K562 (cell line): ENCODE data around the gene OGN. TPM values are rescaled to one million over a fixed set of nuclear protein-coding genes. Genes with fewer than 3 reads are reported as not detected.
A peak's percentile ranks its signal among the peaks of the same experiment; 100 is the strongest.
"Not testable (repeated sequence)": the region's sequence is repeated elsewhere in the genome, so short reads cannot be mapped to it uniquely, and the experiment has no call there.

Experiments
- ATAC-seq: fragments of 200-7000 bp; cut with Tn5 transposase; 3 replicates; pipeline ENCODE4 v1.9.1; 2020; ENCODE audit warnings: moderate library complexity
- BruUV-seq: library from RNA; stranded (reverse); fragments of 400-500 nt; replicated peaks from 2 replicates; lab custom pipeline; 2021; lab: Mats Ljungman, UMichigan
- CTCF ChIA-PET: fragments of 300-600 bp; formaldehyde crosslinking; extraction: SDS; loops from one replicate; lab custom pipeline; 2021; ENCODE audit warnings: low intra/inter-chr PET ratio; lab: Yijun Ruan, JAX
- POLR2A ChIA-PET: fragments of 300-600, 350-650 bp; sonication (Branson Sonifier 250); formaldehyde crosslinking; extraction: SDS; loops from one replicate; lab custom pipeline; 2021; ENCODE audit warnings: antibody characterized with exemption, inconsistent platforms; lab: Yijun Ruan, JAX
- DNase-seq, 4 experiments: peaks; one replicate each; pipeline versions ENCODE4 v3.0.0 to v3.0.0-alpha.2; 2011 to 2018; ENCODE audit warnings: low spot score in 3 of 4, mixed read lengths in 3 of 4; ENCODE audit errors: extremely low read depth in 1 of 4
- FAIRE-seq: peaks from 2 replicates; lab custom pipeline; 2011; peaks lifted over from hg19 to GRCh38; lab: Jason Lieb, UNC
- H2AFZ ChIP-seq: 2 replicates; pipeline ENCODE4 v1.6.0; 2011; ENCODE audit warnings: low read depth, low read length, control low read depth, inconsistent platforms
- H3K27ac ChIP-seq: fragments of 200-600 bp; 3 replicates; pipeline ENCODE4 v1.8.0; 2011; ENCODE audit warnings: low read depth, mild to moderate bottlenecking, control low read depth, inconsistent platforms, low read length, moderate library complexity, mixed read lengths; ENCODE audit errors: extremely low read depth
- H3K27me3 ChIP-seq, 2 experiments: fragments of 300-600 bp in 1 of 2; 2 replicates in 1 of 2; 3 replicates in 1 of 2; pipeline versions ENCODE4 v1.6.0 to v1.8.0; 2011; ENCODE audit warnings: inconsistent platforms in 2 of 2, low read length in 2 of 2, mild to moderate bottlenecking in 1 of 2, mixed read lengths in 1 of 2, moderate library complexity in 1 of 2; ENCODE audit not compliant: control insufficient read depth in 2 of 2, insufficient read depth in 2 of 2
- H3K36me3 ChIP-seq: fragments of 300-600 bp; 3 replicates; pipeline ENCODE4 v1.8.0; 2011; ENCODE audit warnings: mild to moderate bottlenecking, low read length, inconsistent platforms; ENCODE audit not compliant: control insufficient read depth, insufficient read depth
- H3K4me1 ChIP-seq, 2 experiments: fragments of 200-600 bp in 1 of 2; replicated peaks in 1 of 2; 2 replicates in 1 of 2; 3 replicates in 1 of 2; pipeline versions ENCODE4 v1.5.1 to v1.8.0; 2011; ENCODE audit warnings: inconsistent platforms in 2 of 2, low read length in 2 of 2, mild to moderate bottlenecking in 1 of 2, mixed read lengths in 1 of 2, moderate library complexity in 1 of 2; ENCODE audit not compliant: control insufficient read depth in 2 of 2, insufficient read depth in 2 of 2
- H3K4me2 ChIP-seq: 2 replicates; pipeline ENCODE4 v1.6.1; 2011; ENCODE audit warnings: low read length, control low read depth, inconsistent platforms, mixed read lengths; ENCODE audit not compliant: insufficient read depth
- H3K4me3 ChIP-seq: fragments of 200-600 bp; sonication (generic), shearing (Covaris generic); 2 replicates; pipeline ENCODE4 v1.5.1; 2016; ENCODE audit warnings: control low read depth, inconsistent platforms
- H3K79me2 ChIP-seq: fragments of 200-600 bp; 3 replicates; pipeline ENCODE4 v1.8.0; 2011; ENCODE audit warnings: low read length, inconsistent platforms; ENCODE audit not compliant: control insufficient read depth, insufficient read depth
- H3K9ac ChIP-seq, 2 experiments: 2 replicates each; pipeline versions ENCODE4 v1.6.0 to v1.6.1; 2011; ENCODE audit warnings: low read depth in 2 of 2, low read length in 2 of 2, control low read depth in 1 of 2, inconsistent platforms in 1 of 2, mild to moderate bottlenecking in 1 of 2, mixed read lengths in 1 of 2; ENCODE audit not compliant: insufficient read depth in 1 of 2
- H3K9me1 ChIP-seq: one replicate; pipeline ENCODE4 v1.6.0; 2011; ENCODE audit warnings: inconsistent platforms, mild to moderate bottlenecking, low read length, moderate library complexity; ENCODE audit not compliant: control insufficient read depth, insufficient read depth
- H3K9me3 ChIP-seq: replicated peaks from 2 replicates; pipeline ENCODE4 v1.5.1; 2011; ENCODE audit warnings: low read depth, low read length, inconsistent platforms; ENCODE audit not compliant: control insufficient read depth, insufficient read depth
- H4K20me1 ChIP-seq: replicated peaks from 2 replicates; pipeline ENCODE4 v1.6.1; 2011; ENCODE audit warnings: low read length, inconsistent platforms, mixed read lengths; ENCODE audit not compliant: control insufficient read depth, insufficient read depth
- ATF3 ChIP-seq, 2 experiments: fragments of 450-650 bp in 1 of 2; sonication (generic) in 1 of 2; formaldehyde crosslinking in 1 of 2; IDR thresholded peaks in 1 of 2; conservative IDR thresholded peaks in 1 of 2; 2 replicates each; pipeline versions ENCODE4 v1.6.1 to v1.8.1; 2016 to 2023; ENCODE audit warnings: mild to moderate bottlenecking in 2 of 2, moderate library complexity in 2 of 2, inconsistent platforms in 1 of 2, missing genetic modification reagents in 1 of 2
- ATF7 ChIP-seq: fragments of 450-650 bp; IDR thresholded peaks from 2 replicates; pipeline ENCODE4 v1.7.1; 2014; ENCODE audit warnings: mild to moderate bottlenecking, moderate library complexity
- CEBPG ChIP-seq, 3 experiments: fragments of 200-800 bp in 1 of 3; sonication (Bioruptor generic) in 1 of 3; sonication (generic) in 1 of 3; formaldehyde crosslinking in 1 of 3; IDR thresholded peaks in 2 of 3; conservative IDR thresholded peaks in 1 of 3; 2 replicates each; pipeline versions ENCODE4 v1.6.1 to v1.8.0; 2016 to 2022; ENCODE audit warnings: missing compliant biosample characterization in 2 of 3, missing genetic modification characterization in 2 of 3, mild to moderate bottlenecking in 1 of 3, missing genetic modification reagents in 1 of 3
- JUND ChIP-seq, 2 experiments: IDR thresholded peaks; 2 replicates in 1 of 2; 3 replicates in 1 of 2; pipeline ENCODE4 v1.6.1; 2011; ENCODE audit warnings: borderline replicate concordance in 2 of 2, low read depth in 2 of 2, low read length in 2 of 2, improper control_type of control experiment in 1 of 2, missing biosample characterization in 1 of 2, missing genetic modification characterization in 1 of 2, missing genetic modification reagents in 1 of 2
- TRIM24 ChIP-seq, 2 experiments: fragments of 450-650 bp; IDR thresholded peaks; 2 replicates each; pipeline ENCODE4 v1.6.1; 2016
- WGBS: fragments of 100-300 bp; shearing (Covaris generic); methylation state at CpG from one replicate; pipeline ENCODE4 v1.1.6; 2016; ENCODE audit warnings: low coverage, mixed read lengths; ENCODE audit not compliant: insufficient coverage; ENCODE audit errors: missing lambda C conversion rate; 5-methylcytosine and 5-hydroxymethylcytosine counted together
- in situ Hi-C: fragments of 300-500 bp; cut with MboI; formaldehyde crosslinking; loops from 4 replicates; pipeline ENCODE4 v1.15.0; 2018; ENCODE audit warnings: inconsistent platforms, mixed read lengths
- intact Hi-C: fragments of 100-400 bp; cut with micrococcal nuclease; formaldehyde crosslinking; loops from 2 replicates; pipeline ENCODE4 v1.14.2; 2022
- polyA plus RNA-seq, 8 experiments: library from polyadenylated mRNA; depleted of rRNA in 4 of 8; stranded (reverse) in 5 of 8; unstranded in 3 of 8; fragments of >200 nt; fragmentation: Nextera tagmentation in 2 of 8; fragmentation: Illumina TruSeq in 1 of 8; extraction: Ambion mirVana in 2 of 8; extraction: Trizol in 1 of 8; gene quantifications; 2 replicates each; pipeline versions ENCODE4 v1.2.1 to v1.2.3, GENCODE V29; 2011 to 2014; ENCODE audit warnings: inconsistent platforms in 1 of 8, missing spikeins in 1 of 8
- total RNA-seq, 7 experiments: library from RNA; depleted of rRNA in 6 of 7; stranded (reverse); fragments of >200 nt in 6 of 7; fragmentation: Illumina TruSeq in 2 of 7; extraction: Trizol in 2 of 7; gene quantifications; 2 replicates each; pipeline versions ENCODE4 v1.2.1 to v1.2.3, GENCODE V29; 2011 to 2021; ENCODE audit warnings: low replicate concordance in 1 of 7

OGN gene
- total and polyA plus RNA-seq, 9 of the 15 experiments (the other 6 are each of a cell fraction or from before 2014, with no cell fraction given): 0.07 to 0.17 TPM; not detected in 7

DNA sequence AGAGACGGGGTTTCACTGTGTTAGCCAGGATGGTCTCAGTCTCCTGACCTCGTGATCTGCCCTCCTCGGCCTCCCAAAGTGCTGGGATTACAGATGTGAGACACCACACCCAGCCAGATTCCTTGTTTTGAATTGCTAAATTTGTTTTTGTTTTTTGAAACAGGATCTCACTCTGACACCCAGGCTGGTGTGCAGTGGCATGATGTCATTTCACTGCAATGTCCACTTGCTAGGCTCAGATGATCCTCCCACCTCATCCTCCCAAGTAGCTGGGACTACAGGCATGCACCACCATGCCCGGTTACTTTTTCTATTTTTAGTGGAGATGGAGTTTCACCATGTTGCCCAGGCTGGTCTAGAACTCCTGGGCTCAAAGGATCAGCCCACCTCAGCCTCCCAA, 6.8 kb upstream of the OGN start:
- FAIRE-seq, H3K27ac ChIP-seq, POLR2A ChIA-PET: not testable (repeated sequence)

More for the DNA sequence above, 6.8 kb upstream of the OGN start:
- H2AFZ ChIP-seq; BruUV-seq; H3K9me3 ChIP-seq; H3K9ac ChIP-seq; H4K20me1 ChIP-seq; H3K4me1 ChIP-seq; H3K79me2 ChIP-seq; H3K36me3 ChIP-seq; H3K4me2 ChIP-seq; H3K9me1 ChIP-seq; DNase-seq; in situ Hi-C loops; H3K4me3 ChIP-seq; H3K27me3 ChIP-seq; CTCF ChIA-PET; intact Hi-C loops; TF ChIP-seq JUND (tag; IDR thresholded peaks at IDR 0.05; ENCODE audit: borderline replicate concordance, low read depth, low read length); ATF3 (CRISPR knock-in tag; conservative IDR thresholded peaks at IDR 0.05): not testable (repeated sequence)
- 32% methylated on average over 4 of the region's 4 CpGs for WGBS
- TF ChIP-seq JUND (IDR thresholded peaks at IDR 0.05; ENCODE audit: borderline replicate concordance, low read depth, low read length) (peak; percentile 14; the same call in 1 of the 2 replicates), CEBPG (CRISPR knock-in tag; IDR thresholded peaks at IDR 0.05) (0 out of 2 replicates have a peak, but pooled peaks have one; percentile 15), CEBPG (tag; conservative IDR thresholded peaks at IDR 0.05 in 1 of 2, IDR thresholded peaks at IDR 0.05 in 1 of 2) (peak in 1 of 2 experiments; percentile 64; a peak in 2 of 4 replicates), ATF3 (IDR thresholded peaks at IDR 0.05) (peak; percentile 65), ATF7 (peak; percentile 75), TRIM24 (IDR thresholded peaks at IDR 0.05) (peak in 1 of 2 experiments; percentile 59; a peak in 2 of 4 replicates)
- peak; percentile 61; the same call in 2 of the 3 replicates for ATAC-seq
